H1 (cell line): ENCODE measurements around the gene ABI3BP. TPM values are rescaled to one million over a fixed set of nuclear protein-coding genes. Genes with fewer than 3 reads are reported as not detected.

Experiments
- CTCF ChIA-PET: fragments of 300-600 bp; sonication (Branson Sonifier 250); formaldehyde crosslinking; loops from one replicate; lab custom pipeline; 2021; ENCODE audit not compliant: partially characterized antibody; lab: Charles Lee
- POLR2A ChIA-PET: fragments of 300-600 bp; sonication (Branson Sonifier 250); formaldehyde crosslinking; loops from one replicate; lab custom pipeline; 2021; ENCODE audit warnings: inconsistent platforms; ENCODE audit not compliant: partially characterized antibody; lab: Charles Lee
- DNase-seq, 2 experiments: peaks; one replicate each; pipeline versions ENCODE4 v3.0.0 to v3.0.0-alpha.2; 2010 to 2022; ENCODE audit warnings: low spot score in 2 of 2, low read depth in 1 of 2, mixed read lengths in 1 of 2
- FAIRE-seq: peaks from 2 replicates; lab custom pipeline; 2011; peaks lifted over from hg19 to GRCh38; lab: Jason Lieb, UNC
- H2AFZ ChIP-seq: 2 replicates; pipeline ENCODE4 v1.8.1; 2012; ENCODE audit warnings: low read length, inconsistent platforms
- H2AK5ac ChIP-seq: 2 replicates; pipeline ENCODE4 v1.6.1; 2013; ENCODE audit warnings: low read depth, low read length
- H2BK120ac ChIP-seq: replicated peaks from 2 replicates; pipeline ENCODE3; 2013; ENCODE audit warnings: low read depth, low read length, inconsistent platforms
- H2BK12ac ChIP-seq: 2 replicates; pipeline ENCODE4 v1.6.1; 2013; ENCODE audit warnings: low read depth, low read length
- H2BK15ac ChIP-seq: 2 replicates; pipeline ENCODE4 v1.6.1; 2013; ENCODE audit warnings: low read length
- H2BK20ac ChIP-seq: 2 replicates; pipeline ENCODE4 v1.6.1; 2013; ENCODE audit warnings: low read length
- H2BK5ac ChIP-seq: 2 replicates; pipeline ENCODE4 v1.6.1; 2013; ENCODE audit warnings: low read depth, low read length
- H3K14ac ChIP-seq: 2 replicates; pipeline ENCODE4 v1.6.1; 2013; ENCODE audit warnings: inconsistent platforms; ENCODE audit not compliant: insufficient read length
- H3K18ac ChIP-seq: 2 replicates; pipeline ENCODE4 v1.6.1; 2013; ENCODE audit warnings: low read length; ENCODE audit errors: extremely low read depth
- H3K23ac ChIP-seq: 2 replicates; pipeline ENCODE4 v1.6.1; 2013; ENCODE audit warnings: inconsistent platforms; ENCODE audit not compliant: insufficient read length
- H3K23me2 ChIP-seq: 2 replicates; pipeline ENCODE4 v1.6.1; 2013; ENCODE audit warnings: low read depth, low read length
- H3K27ac ChIP-seq: 2 replicates; pipeline ENCODE4 v1.6.1; 2011; ENCODE audit warnings: low read depth, low read length, inconsistent platforms
- H3K27me3 ChIP-seq, 4 experiments: replicated peaks in 1 of 4; 1 replicate in 1 of 4; 2 replicates in 3 of 4; pipeline versions ENCODE4 v1.6.1 to v1.8.1; 2011 to 2013; ENCODE audit warnings: low read length in 3 of 4, mild to moderate bottlenecking in 3 of 4, inconsistent platforms in 2 of 4, mixed read lengths in 2 of 4, moderate library complexity in 1 of 4; ENCODE audit not compliant: control insufficient read depth in 3 of 4, insufficient read depth in 3 of 4; ENCODE audit errors: extremely low read depth in 1 of 4
- H3K36me3 ChIP-seq, 4 experiments: 2 replicates each; pipeline versions ENCODE4 v1.6.1 to v1.8.1; 2011 to 2013; ENCODE audit warnings: mild to moderate bottlenecking in 4 of 4, low read length in 3 of 4, moderate library complexity in 2 of 4, control low read depth in 1 of 4, inconsistent platforms in 1 of 4; ENCODE audit not compliant: insufficient read depth in 4 of 4, control insufficient read depth in 2 of 4
- H3K4ac ChIP-seq: replicated peaks from 2 replicates; pipeline ENCODE3; 2013; ENCODE audit warnings: low read length, low read depth, mixed read lengths, inconsistent platforms; ENCODE audit not compliant: insufficient read length
- H3K4me1 ChIP-seq, 4 experiments: replicated peaks in 1 of 4; 1 replicate in 1 of 4; 2 replicates in 3 of 4; pipeline versions ENCODE4 v1.6.1 to v1.8.1; 2011 to 2013; ENCODE audit warnings: low read length in 3 of 4, inconsistent platforms in 2 of 4, mixed read lengths in 1 of 4; ENCODE audit not compliant: insufficient read depth in 4 of 4, control insufficient read depth in 3 of 4
- H3K4me2 ChIP-seq, 2 experiments: 2 replicates each; pipeline versions ENCODE4 v1.6.1 to v1.8.1; 2011 to 2013; ENCODE audit warnings: low read depth in 2 of 2, low read length in 2 of 2, control low read depth in 1 of 2, inconsistent platforms in 1 of 2, mild to moderate bottlenecking in 1 of 2; ENCODE audit not compliant: insufficient read depth in 1 of 2
- H3K4me3 ChIP-seq, 4 experiments: fragments of 200-600, 300-600 bp in 1 of 4; sonication (generic), shearing (Covaris generic), sonication (Bioruptor Twin) in 1 of 4; 2 replicates each; pipeline versions ENCODE4 v1.5.1 to v1.8.1; 2011 to 2016; ENCODE audit warnings: low read length in 4 of 4, low read depth in 3 of 4, control low read depth in 2 of 4, inconsistent platforms in 2 of 4, mild to moderate bottlenecking in 2 of 4, mixed read lengths in 1 of 4, moderate library complexity in 1 of 4; ENCODE audit not compliant: insufficient read depth in 2 of 4; ENCODE audit errors: extremely low read depth in 1 of 4
- H3K56ac ChIP-seq: replicated peaks from 2 replicates; pipeline ENCODE3; 2013; ENCODE audit warnings: low read depth, mild to moderate bottlenecking, mixed read lengths, low read length, inconsistent platforms; ENCODE audit not compliant: insufficient read length
- H3K79me1 ChIP-seq: 2 replicates; pipeline ENCODE4 v1.6.1; 2013; ENCODE audit warnings: low read depth, low read length, control low read depth
- H3K79me2 ChIP-seq, 2 experiments: 2 replicates each; pipeline versions ENCODE4 v1.6.1 to v1.8.1; 2012 to 2013; ENCODE audit warnings: low read length in 2 of 2, mild to moderate bottlenecking in 2 of 2, inconsistent platforms in 1 of 2; ENCODE audit not compliant: insufficient read depth in 2 of 2, control insufficient read depth in 1 of 2
- H3K9ac ChIP-seq, 4 experiments: replicated peaks in 1 of 4; 1 replicate in 1 of 4; 2 replicates in 3 of 4; pipeline versions ENCODE4 v1.6.1 to v1.8.1; 2011 to 2013; ENCODE audit warnings: low read depth in 3 of 4, low read length in 3 of 4, control low read depth in 2 of 4, mild to moderate bottlenecking in 2 of 4, moderate library complexity in 2 of 4, inconsistent platforms in 1 of 4; ENCODE audit errors: extremely low read depth in 1 of 4
- H3K9me3 ChIP-seq, 2 experiments: 2 replicates each; pipeline versions ENCODE4 v1.6.1 to v1.8.1; 2012 to 2013; ENCODE audit warnings: mild to moderate bottlenecking in 2 of 2, moderate library complexity in 2 of 2, control low read depth in 1 of 2, inconsistent platforms in 1 of 2, low read depth in 1 of 2, low read length in 1 of 2, mixed read lengths in 1 of 2; ENCODE audit not compliant: insufficient read depth in 2 of 2
- H4K20me1 ChIP-seq, 2 experiments: replicated peaks in 1 of 2; 2 replicates each; pipeline versions ENCODE3 to v1.8.1; 2011 to 2013; ENCODE audit warnings: inconsistent platforms in 2 of 2, low read length in 2 of 2, mild to moderate bottlenecking in 1 of 2; ENCODE audit not compliant: insufficient read depth in 2 of 2, control insufficient read depth in 1 of 2
- H4K5ac ChIP-seq: 2 replicates; pipeline ENCODE4 v1.6.1; 2013; ENCODE audit warnings: low read length, low read depth, mixed read lengths, inconsistent platforms; ENCODE audit not compliant: insufficient read length
- H4K8ac ChIP-seq: 2 replicates; pipeline ENCODE4 v1.8.0; 2013; ENCODE audit warnings: mild to moderate bottlenecking, moderate library complexity, low read length, inconsistent platforms; ENCODE audit not compliant: insufficient read depth; ENCODE audit errors: extremely low read depth
- H4K91ac ChIP-seq: replicated peaks from 2 replicates; pipeline ENCODE3; 2013; ENCODE audit warnings: low read length, mixed read lengths, inconsistent platforms; ENCODE audit not compliant: insufficient read length
- ATF2 ChIP-seq: IDR thresholded peaks from 2 replicates; pipeline ENCODE4 v1.6.1; 2012; ENCODE audit warnings: low read length, inconsistent platforms
- BCL11A ChIP-seq, 2 experiments: IDR thresholded peaks; one replicate each; pipeline ENCODE4 v1.6.1; 2011; ENCODE audit warnings: low read depth in 2 of 2, low read length in 2 of 2, mild to moderate bottlenecking in 2 of 2
- CBX8 ChIP-seq: fragments of 300-800, 300-1000 bp; sonication (generic); IDR thresholded peaks from 2 replicates; pipeline ENCODE4 v1.7.1; 2016; ENCODE audit warnings: low read depth, low read length, borderline replicate concordance
- CHD2 ChIP-seq: IDR thresholded peaks from 2 replicates; pipeline ENCODE4 v1.6.1; 2012; ENCODE audit warnings: low read length, improper control_type of control experiment
- CREB1 ChIP-seq: IDR thresholded peaks from 2 replicates; pipeline ENCODE4 v1.6.1; 2012; ENCODE audit warnings: inconsistent platforms
- EGR1 ChIP-seq: IDR thresholded peaks from 2 replicates; pipeline ENCODE4 v1.6.1; 2011; ENCODE audit warnings: low read depth, low read length, borderline replicate concordance
- POU5F1 ChIP-seq: IDR thresholded peaks from 2 replicates; pipeline ENCODE4 v1.6.1; 2011; ENCODE audit warnings: low read depth, mild to moderate bottlenecking, low read length, moderate library complexity
- RXRA ChIP-seq: IDR thresholded peaks from 2 replicates; pipeline ENCODE4 v1.6.1; 2011; ENCODE audit warnings: low read depth, mild to moderate bottlenecking, low read length, moderate library complexity; ENCODE audit not compliant: insufficient read depth
- SRF ChIP-seq: IDR thresholded peaks from 2 replicates; pipeline ENCODE4 v1.6.1; 2011; ENCODE audit warnings: mild to moderate bottlenecking, low read depth, low read length, moderate library complexity
- TAF1 ChIP-seq: IDR thresholded peaks from 2 replicates; pipeline ENCODE4 v1.6.1; 2011; ENCODE audit warnings: mild to moderate bottlenecking, low read depth, low read length
- TBP ChIP-seq: IDR thresholded peaks from 2 replicates; pipeline ENCODE4 v1.6.1; 2011; ENCODE audit warnings: low read depth, low read length, improper control_type of control experiment
- polyA plus RNA-seq, 7 experiments: library from polyadenylated mRNA; depleted of rRNA in 3 of 7; stranded (reverse) in 5 of 7; unstranded in 2 of 7; fragments of >200 nt in 5 of 7; fragments of 200-250 nt in 2 of 7; gene quantifications; 1 replicate in 5 of 7; 2 replicates in 1 of 7; 4 replicates in 1 of 7; pipeline versions ENCODE4 v1.2.1 to v1.2.3, GENCODE V29; 2011 to 2013; ENCODE audit warnings: missing spikeins in 2 of 7, mixed read lengths in 2 of 7
- total RNA-seq: library from RNA; stranded (reverse); fragmentation: NEBNext Ultra II Directional; extraction: Animal tissue kit (Norgen Biotek cat#: 25700); gene quantifications from 2 replicates; pipeline ENCODE4 v1.2.1, GENCODE V29; 2021
- TF ChIP-seq, protein P1 (sequence below): IDR thresholded peaks from 2 replicates; pipeline ENCODE4 v1.6.1; 2011; ENCODE audit warnings: low read length, improper control_type of control experiment
- TF ChIP-seq, protein P2 (sequence below): IDR thresholded peaks from 2 replicates; pipeline ENCODE4 v1.6.1; 2012; ENCODE audit warnings: inconsistent platforms

Gene ABI3BP
- total and polyA plus RNA-seq, 2 of the 8 experiments (the other 6 are each of a cell fraction or from before 2014, with no cell fraction given) = 0.08 to 0.32 TPM

- no peak overlapping the region for H2AFZ ChIP-seq
- TF ChIP-seq, protein P1, sequence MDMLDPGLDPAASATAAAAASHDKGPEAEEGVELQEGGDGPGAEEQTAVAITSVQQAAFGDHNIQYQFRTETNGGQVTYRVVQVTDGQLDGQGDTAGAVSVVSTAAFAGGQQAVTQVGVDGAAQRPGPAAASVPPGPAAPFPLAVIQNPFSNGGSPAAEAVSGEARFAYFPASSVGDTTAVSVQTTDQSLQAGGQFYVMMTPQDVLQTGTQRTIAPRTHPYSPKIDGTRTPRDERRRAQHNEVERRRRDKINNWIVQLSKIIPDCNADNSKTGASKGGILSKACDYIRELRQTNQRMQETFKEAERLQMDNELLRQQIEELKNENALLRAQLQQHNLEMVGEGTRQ = no peak
- TF ChIP-seq CREB1 (no peak), ATF2 (no peak), SRF (no peak), TAF1 (no peak), CHD2 (no peak), CBX8 (no peak), BCL11A (IDR thresholded peaks at IDR 0.05; ENCODE audit: low read depth in 2 of 2, low read length in 2 of 2) (no peak), EGR1 (no peak), TBP (no peak), POU5F1 (no peak), RXRA (no peak)
- TF ChIP-seq, protein P2, sequence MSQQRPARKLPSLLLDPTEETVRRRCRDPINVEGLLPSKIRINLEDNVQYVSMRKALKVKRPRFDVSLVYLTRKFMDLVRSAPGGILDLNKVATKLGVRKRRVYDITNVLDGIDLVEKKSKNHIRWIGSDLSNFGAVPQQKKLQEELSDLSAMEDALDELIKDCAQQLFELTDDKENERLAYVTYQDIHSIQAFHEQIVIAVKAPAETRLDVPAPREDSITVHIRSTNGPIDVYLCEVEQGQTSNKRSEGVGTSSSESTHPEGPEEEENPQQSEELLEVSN = no peak
Observed at GRCh38 chr3:100779480-100779879, 213.7 kb downstream of the ABI3BP start.

More at GRCh38 chr3:100779480-100779879, 213.7 kb downstream of the ABI3BP start:
- H3K4me1 ChIP-seq = no peaks in the 10 kb centered on the region
- no peak for FAIRE-seq
- H2BK15ac ChIP-seq = no peak overlapping the region
- H2BK5ac ChIP-seq = no peak overlapping the region
- H3K4ac ChIP-seq = no peak overlapping the region
- no peak overlapping the region for H2AK5ac ChIP-seq
- H3K18ac ChIP-seq = no peak overlapping the region
- H3K23me2 ChIP-seq = no peaks in the 10 kb centered on the region
- H3K4me3 ChIP-seq = no peak overlapping the region
- H3K79me2 ChIP-seq = no peaks in the 10 kb centered on the region
- H3K79me1 ChIP-seq = no peaks in the 10 kb centered on the region
- no peak overlapping the region for H3K23ac ChIP-seq
- H4K8ac ChIP-seq = no peak overlapping the region
- H3K56ac ChIP-seq = no peak overlapping the region
- peak overlapping the region in 1 of 4 experiments; percentile 8; a peak in 1 of 7 replicates for H3K9ac ChIP-seq
- H2BK12ac ChIP-seq = no peak overlapping the region
- H3K27ac ChIP-seq = no peak overlapping the region
- ChIA-PET POLR2A (no interaction called here), CTCF (interaction anchor here (0.7 kb wide), 1 partner anchor 33 kb away, joined by 3 read pairs; no protein-coding TSS in a partner anchor)
- DNase-seq = no peak
- H2BK120ac ChIP-seq = no peak overlapping the region
- no peak overlapping the region for H2BK20ac ChIP-seq
- H4K5ac ChIP-seq = no peak overlapping the region
- H4K91ac ChIP-seq = no peak overlapping the region
- peaks cover 0 to 1% (median 0%) of the 10 kb centered on the region in 4 experiments; a peak in 1 of 7 replicates for H3K27me3 ChIP-seq
- H3K9me3 ChIP-seq = no peaks in the 10 kb centered on the region
- H4K20me1 ChIP-seq = no peaks in the 10 kb centered on the region
- H3K14ac ChIP-seq = no peak overlapping the region
- no peak overlapping the region for H3K4me2 ChIP-seq
- H3K36me3 ChIP-seq = no peaks in the 10 kb centered on the region
